ENCODE results near the gene ARHGAP8. TPM values are rescaled to one million over a fixed set of nuclear protein-coding genes. Genes with fewer than 3 reads are reported as not detected.

Gene ARHGAP8
- total RNA-seq, 2 donors from 2014 or later, result 34.6 to 64.5 TPM

DNA sequence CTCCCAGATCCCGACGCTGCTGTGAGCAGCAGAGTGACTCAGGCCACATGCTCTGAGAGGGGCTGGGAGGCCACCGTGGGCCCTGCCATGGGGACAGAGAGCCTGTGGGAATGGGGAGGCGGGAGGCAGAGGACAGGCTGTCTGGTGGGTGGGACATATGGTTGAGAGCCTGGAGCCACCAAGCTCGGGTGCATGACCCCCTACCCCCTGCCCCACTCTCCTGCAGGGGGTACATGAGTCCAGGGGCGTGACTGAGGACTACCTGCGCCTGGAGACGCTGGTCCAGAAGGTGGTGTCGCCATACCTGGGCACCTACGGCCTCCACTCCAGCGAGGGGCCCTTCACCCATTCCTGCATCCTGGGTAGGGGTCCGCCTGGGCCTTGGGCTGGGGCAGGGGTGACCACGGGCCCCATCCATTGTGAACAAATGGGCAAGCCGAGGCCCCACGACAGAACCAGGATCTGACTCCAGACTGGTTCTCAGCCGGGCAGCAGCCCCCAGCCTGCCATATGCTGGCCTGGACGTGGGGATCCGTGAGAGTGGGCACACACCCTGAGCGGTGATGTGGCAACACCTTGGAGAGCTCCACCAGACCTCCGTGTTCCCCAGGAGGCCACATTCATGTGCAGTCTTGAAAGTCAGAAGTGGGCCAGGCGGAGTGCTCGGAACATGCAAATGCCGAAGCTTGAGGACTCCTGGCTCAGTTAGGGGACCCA, 17.4 kb upstream of the ARHGAP8 start:
- no peak for DNase-seq (ENCODE audit: low spot score)
- WGBS, result 82% methylated on average over 16 of the region's 23 CpGs
- H3K36me3 ChIP-seq, result no peaks in the 10 kb centered on the region
- no peak overlapping the region for H3K4me3 ChIP-seq
- H3K27me3 ChIP-seq (replicated peaks; ENCODE audit: insufficient read depth), result no peaks in the 10 kb centered on the region
- H3K4me1 ChIP-seq (replicated peaks), result no peaks in the 10 kb centered on the region
- intact Hi-C loops (cut with DNase I), result loop anchor here (1.0 kb wide), 1 partner anchor 38 kb away; no protein-coding TSS in a partner anchor
- no peak overlapping the region for H3K27ac ChIP-seq
- TF ChIP-seq, protein P1, sequence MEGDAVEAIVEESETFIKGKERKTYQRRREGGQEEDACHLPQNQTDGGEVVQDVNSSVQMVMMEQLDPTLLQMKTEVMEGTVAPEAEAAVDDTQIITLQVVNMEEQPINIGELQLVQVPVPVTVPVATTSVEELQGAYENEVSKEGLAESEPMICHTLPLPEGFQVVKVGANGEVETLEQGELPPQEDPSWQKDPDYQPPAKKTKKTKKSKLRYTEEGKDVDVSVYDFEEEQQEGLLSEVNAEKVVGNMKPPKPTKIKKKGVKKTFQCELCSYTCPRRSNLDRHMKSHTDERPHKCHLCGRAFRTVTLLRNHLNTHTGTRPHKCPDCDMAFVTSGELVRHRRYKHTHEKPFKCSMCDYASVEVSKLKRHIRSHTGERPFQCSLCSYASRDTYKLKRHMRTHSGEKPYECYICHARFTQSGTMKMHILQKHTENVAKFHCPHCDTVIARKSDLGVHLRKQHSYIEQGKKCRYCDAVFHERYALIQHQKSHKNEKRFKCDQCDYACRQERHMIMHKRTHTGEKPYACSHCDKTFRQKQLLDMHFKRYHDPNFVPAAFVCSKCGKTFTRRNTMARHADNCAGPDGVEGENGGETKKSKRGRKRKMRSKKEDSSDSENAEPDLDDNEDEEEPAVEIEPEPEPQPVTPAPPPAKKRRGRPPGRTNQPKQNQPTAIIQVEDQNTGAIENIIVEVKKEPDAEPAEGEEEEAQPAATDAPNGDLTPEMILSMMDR (IDR thresholded peaks at IDR 0.05), result no peak
- no peak for TF ChIP-seq POLR2AphosphoS5 (IDR thresholded peaks at IDR 0.05)
- no peak for TF ChIP-seq POLR2A (IDR thresholded peaks at IDR 0.05)
- H3K9me3 ChIP-seq, result no peaks in the 10 kb centered on the region

DNA sequence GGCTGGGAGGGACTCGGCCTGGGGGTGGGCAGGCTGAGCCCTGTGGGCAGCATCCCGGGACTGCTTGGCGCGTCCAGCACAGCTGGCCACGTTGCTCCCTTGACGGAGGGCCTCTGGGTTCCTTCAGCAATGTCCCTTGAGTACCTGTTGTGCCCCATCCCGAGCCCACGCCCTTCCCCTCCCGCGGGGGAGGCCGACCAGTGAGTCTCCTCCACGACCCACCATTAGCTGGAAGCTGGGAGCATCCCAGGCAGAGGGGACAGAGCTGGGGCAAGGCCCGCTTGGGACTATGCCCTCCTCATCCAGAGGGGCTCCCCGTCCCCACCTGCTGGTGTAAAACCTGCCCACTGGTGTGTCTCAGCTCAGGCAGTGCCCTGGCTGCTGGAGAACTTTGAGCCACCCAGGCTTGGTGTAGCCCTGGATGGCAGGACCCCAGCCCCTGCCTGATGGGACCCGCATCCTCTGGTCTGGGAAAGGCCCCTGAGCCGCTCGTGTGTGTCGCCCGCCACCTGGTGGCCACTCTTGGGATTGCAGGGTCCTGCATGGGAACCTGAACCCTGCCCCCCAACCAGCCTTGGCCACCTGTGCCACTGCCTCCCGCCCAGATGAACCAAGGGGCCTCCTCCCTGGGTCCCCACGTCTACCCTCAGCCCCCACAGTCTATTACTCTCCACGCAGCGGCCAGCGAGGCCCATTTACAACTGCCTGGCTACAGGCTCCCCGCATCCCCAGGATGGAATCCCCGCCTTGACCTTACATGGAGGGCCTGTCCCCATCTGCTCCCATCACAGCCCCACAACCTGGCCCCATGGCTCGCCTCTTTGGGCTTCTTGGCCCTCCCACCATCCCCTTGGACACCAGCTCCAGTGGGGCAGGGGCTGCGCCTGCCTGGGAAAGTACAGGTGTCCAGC, 16.6 kb upstream of the ARHGAP8 start:
- Histone ChIP-seq H3K27ac (no peak overlapping the region), H3K27me3 (replicated peaks; ENCODE audit: insufficient read depth) (no peaks in the 10 kb centered on the region), H3K36me3 (no peaks in the 10 kb centered on the region), H3K4me3 (no peak overlapping the region), H3K9me3 (no peaks in the 10 kb centered on the region), H3K4me1 (replicated peaks) (no peaks in the 10 kb centered on the region)
- 39% methylated on average over 27 of the region's 28 CpGs for WGBS
- peak; percentile 60 for DNase-seq (ENCODE audit: low spot score)
- TF ChIP-seq POLR2A (IDR thresholded peaks at IDR 0.05), result no peak
- TF ChIP-seq POLR2AphosphoS5 (IDR thresholded peaks at IDR 0.05), result peak; percentile 6
- TF ChIP-seq, protein P1 (IDR thresholded peaks at IDR 0.05), result peak; percentile 96 to 100 (median 98)
- intact Hi-C loops (cut with DNase I), result loop anchor here (1.0 kb wide), 1 partner anchor 38 kb away; no protein-coding TSS in a partner anchor

DNA sequence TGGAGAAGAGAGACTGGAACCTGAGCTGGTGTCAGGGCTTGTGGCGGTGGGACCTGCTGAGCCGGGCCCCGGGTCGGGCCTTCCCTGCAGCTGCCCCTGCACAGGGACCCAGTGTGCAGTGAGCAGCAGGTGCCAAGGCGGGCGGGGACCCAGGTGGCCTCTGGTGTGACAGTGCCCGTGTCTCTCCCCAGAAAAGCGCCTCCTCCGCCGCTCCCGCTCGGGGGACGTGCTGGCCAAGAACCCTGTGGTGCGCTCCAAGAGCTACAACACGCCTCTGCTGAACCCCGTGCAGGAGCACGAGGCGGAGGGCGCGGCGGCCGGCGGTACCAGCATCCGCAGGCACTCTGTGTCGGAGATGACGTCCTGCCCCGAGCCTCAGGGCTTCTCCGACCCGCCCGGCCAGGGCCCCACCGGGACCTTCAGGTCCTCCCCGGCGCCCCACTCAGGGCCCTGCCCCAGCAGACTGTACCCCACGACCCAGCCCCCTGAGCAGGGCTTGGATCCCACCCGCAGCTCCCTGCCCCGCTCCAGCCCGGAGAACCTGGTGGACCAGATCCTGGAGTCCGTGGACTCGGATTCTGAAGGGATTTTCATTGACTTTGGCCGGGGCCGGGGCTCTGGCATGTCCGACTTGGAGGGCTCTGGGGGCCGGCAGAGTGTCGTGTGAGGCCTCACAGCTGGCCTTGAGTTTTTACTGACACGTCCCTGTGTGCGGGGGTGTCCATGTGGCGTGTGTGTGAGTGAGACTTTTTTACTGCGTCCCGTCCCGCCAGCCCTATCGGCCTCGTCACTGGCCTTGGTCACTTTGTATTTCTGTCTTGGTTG, 15.6 kb upstream of the ARHGAP8 start:
- no peak for DNase-seq (ENCODE audit: low spot score)
- H3K4me3 ChIP-seq, result no peak overlapping the region
- no peaks in the 10 kb centered on the region for H3K27me3 ChIP-seq (replicated peaks; ENCODE audit: insufficient read depth)
- no peaks in the 10 kb centered on the region for H3K4me1 ChIP-seq (replicated peaks)
- intact Hi-C loops (cut with DNase I), result no loop called here
- WGBS, result 70% methylated on average over 50 of the region's 52 CpGs
- no peaks in the 10 kb centered on the region for H3K9me3 ChIP-seq
- no peaks in the 10 kb centered on the region for H3K36me3 ChIP-seq
- H3K27ac ChIP-seq, result no peak overlapping the region
- TF ChIP-seq POLR2AphosphoS5 (IDR thresholded peaks at IDR 0.05) (no peak), POLR2A (IDR thresholded peaks at IDR 0.05) (no peak)
- TF ChIP-seq, protein P1 (IDR thresholded peaks at IDR 0.05), result no peak

- Histone ChIP-seq H3K4me1 (replicated peaks) (no peaks in the 10 kb centered on the region), H3K36me3 (no peaks in the 10 kb centered on the region), H3K9me3 (no peaks in the 10 kb centered on the region), H3K4me3 (no peak overlapping the region), H3K27me3 (replicated peaks; ENCODE audit: insufficient read depth) (no peaks in the 10 kb centered on the region), H3K27ac (no peak overlapping the region)
- intact Hi-C loops (cut with DNase I), result no loop called here
- 75% methylated on average over 31 of the region's 32 CpGs for WGBS
- TF ChIP-seq POLR2A (IDR thresholded peaks at IDR 0.05) (no peak), POLR2AphosphoS5 (IDR thresholded peaks at IDR 0.05) (no peak)
- TF ChIP-seq, protein P1 (IDR thresholded peaks at IDR 0.05), result no peak
- DNase-seq (ENCODE audit: low spot score), result no peak
These were observed 14.7 kb upstream of the ARHGAP8 start for GRCh38 chr22:44737406-44738346.

Measured in prostate gland (tissue), 2 donors.